ENCODE data around the gene KCNJ15. TPM values are rescaled to one million over a fixed set of nuclear protein-coding genes. Genes with fewer than 3 reads are reported as not detected.

Gene KCNJ15
- not detected for total RNA-seq

- Mint-ChIP-seq H3K36me3 (ENCODE audit: low read depth) (no peaks in the 10 kb centered on the region), H3K4me1 (no peaks in the 10 kb centered on the region), H3K27ac (no peak within 1 kb of the TSS), H3K27me3 (peaks cover 8% of the 10 kb centered on the region), H3K9me3 (no peaks in the 10 kb centered on the region), H3K4me3 (no peak within 1 kb of the TSS)
- DNase-seq: no peak
- CTCF ChIA-PET: no interaction called here
- POLR2A ChIA-PET: no interaction called here
Observed at GRCh38 chr21:38256599-38257302, at the start of gene KCNJ15. TSS of gene KCNJ15 (plus strand) at chr21:38256991. CDS start at chr21:38299262, 42,271 bp downstream.

- ChIA-PET POLR2A (no interaction called here), CTCF (interaction anchor here (1.3 kb wide), 1 partner anchor 49 kb away, joined by 3 read pairs; no protein-coding TSS in a partner anchor)
- Mint-ChIP-seq H3K27me3 (no peaks in the 10 kb centered on the region), H3K4me3 (no peak overlapping the region), H3K27ac (no peak overlapping the region), H3K4me1 (no peaks in the 10 kb centered on the region), H3K9me3 (no peaks in the 10 kb centered on the region), H3K36me3 (ENCODE audit: low read depth) (no peaks in the 10 kb centered on the region)
- no peak for DNase-seq
Observed at GRCh38 chr21:38208118-38208517, 48.7 kb upstream of the KCNJ15 start.

- POLR2A ChIA-PET: no interaction called here
- CTCF ChIA-PET: no interaction called here
- DNase-seq: no peak
- H3K27me3 Mint-ChIP-seq: no peaks in the 10 kb centered on the region
- H3K4me1 Mint-ChIP-seq: no peaks in the 10 kb centered on the region
- H3K36me3 Mint-ChIP-seq (ENCODE audit: low read depth): no peaks in the 10 kb centered on the region
- no peak overlapping the region for H3K27ac Mint-ChIP-seq
- H3K4me3 Mint-ChIP-seq: no peak overlapping the region
- H3K9me3 Mint-ChIP-seq: no peaks in the 10 kb centered on the region
Observed at GRCh38 chr21:38211321-38211720, 45.5 kb upstream of the KCNJ15 start.

- no peak for DNase-seq
- CTCF ChIA-PET: interaction anchor here (1.6 kb wide), 1 partner anchor 140 kb away, joined by 5 read pairs; no protein-coding TSS in a partner anchor
- no peaks in the 10 kb centered on the region for H3K4me1 Mint-ChIP-seq
- no peaks in the 10 kb centered on the region for H3K27me3 Mint-ChIP-seq
- no peak overlapping the region for H3K4me3 Mint-ChIP-seq
- no peak overlapping the region for H3K27ac Mint-ChIP-seq
- no peaks in the 10 kb centered on the region for H3K9me3 Mint-ChIP-seq
- POLR2A ChIA-PET: no interaction called here
- H3K36me3 Mint-ChIP-seq (ENCODE audit: low read depth): no peaks in the 10 kb centered on the region
Observed at GRCh38 chr21:38212706-38213105, 44.1 kb upstream of the KCNJ15 start.

DNA sequence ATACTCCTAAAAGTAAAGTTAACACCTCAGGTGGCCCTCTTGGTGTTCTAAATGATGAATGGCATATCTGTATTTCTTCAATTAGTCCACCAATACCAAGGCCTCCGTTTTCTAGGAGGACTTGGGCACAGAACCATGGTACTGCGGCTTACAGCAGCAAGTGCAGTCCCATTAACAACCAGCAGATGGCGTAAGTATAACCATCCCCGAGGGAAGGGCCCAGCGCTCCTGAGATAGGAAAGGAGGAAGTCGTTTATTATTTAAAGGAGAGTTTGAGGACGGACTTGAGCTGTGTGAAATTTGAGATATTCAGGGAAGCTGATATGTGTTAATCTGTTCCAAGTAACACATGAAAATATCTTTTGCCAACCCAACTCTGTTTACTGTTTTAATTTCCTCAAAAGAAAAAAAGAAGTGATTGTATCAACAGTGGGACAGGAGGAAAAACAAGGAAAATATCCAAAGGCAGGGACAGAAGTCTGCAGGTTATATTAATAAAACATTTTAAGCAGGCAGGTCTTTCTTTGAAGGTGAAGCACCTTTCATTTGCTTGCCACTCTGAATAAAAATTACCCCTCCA, 37.7 kb upstream of the KCNJ15 start:
- peak; percentile 49 for DNase-seq
- Mint-ChIP-seq H3K9me3 (peaks cover 7% of the 10 kb centered on the region), H3K4me3 (no peak overlapping the region), H3K4me1 (no peaks in the 10 kb centered on the region), H3K36me3 (ENCODE audit: low read depth) (peaks cover 3% of the 10 kb centered on the region), H3K27me3 (no peaks in the 10 kb centered on the region), H3K27ac (no peak overlapping the region)
- ChIA-PET CTCF (interaction anchor here (0.6 to 4.7 kb wide), 8 partner anchors 9 to 137 kb away, joined by 3 to 37 read pairs (median 4); no protein-coding TSS in a partner anchor), POLR2A (no interaction called here)

DNA sequence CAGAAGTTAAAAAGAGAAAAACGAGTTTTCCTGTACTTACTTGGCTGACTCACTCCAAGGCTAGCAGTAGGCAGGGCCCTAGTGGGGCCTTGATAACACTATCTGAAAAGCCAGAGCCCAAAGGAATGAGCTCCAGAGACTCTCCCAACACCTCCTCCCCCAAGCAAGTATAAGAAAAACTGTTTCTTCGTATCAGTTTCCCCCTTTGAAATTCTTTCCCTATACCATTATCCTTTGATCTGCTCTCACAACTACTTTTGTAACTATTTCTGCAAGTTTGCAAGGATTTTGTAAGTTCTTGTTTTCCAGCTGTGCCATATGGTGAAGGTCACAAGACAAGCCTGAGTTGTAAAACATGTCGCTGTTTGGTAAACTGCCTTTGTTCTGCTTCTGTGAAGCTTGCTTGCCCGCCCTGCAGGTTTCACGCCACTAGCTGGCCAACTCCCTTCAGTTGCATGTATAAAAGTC, 36.5 kb upstream of the KCNJ15 start:
- DNase-seq: no peak
- Mint-ChIP-seq H3K36me3 (ENCODE audit: low read depth) (peaks cover 3% of the 10 kb centered on the region), H3K4me3 (no peak overlapping the region)

DNA sequence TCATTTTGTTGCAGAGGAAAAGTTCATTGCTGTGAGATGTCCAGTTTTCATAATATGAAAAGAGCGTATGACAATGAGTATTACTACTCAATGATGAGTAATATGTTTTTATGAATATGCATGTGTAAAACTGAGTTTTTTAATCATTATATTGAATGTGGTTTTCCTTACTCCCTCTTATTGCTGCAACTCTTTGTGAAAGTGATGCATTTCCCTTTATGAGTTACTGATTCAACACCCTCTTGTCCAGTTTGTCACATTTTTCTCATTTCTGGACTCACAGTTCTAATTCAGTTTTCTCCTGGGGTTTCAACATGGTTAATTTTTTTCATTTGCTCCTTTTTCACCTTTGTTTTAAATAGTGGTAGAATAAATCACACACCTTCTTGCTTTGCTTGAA, 35.2 kb upstream of the KCNJ15 start:
- POLR2A ChIA-PET: no interaction called here
- H3K27me3 Mint-ChIP-seq: no peaks in the 10 kb centered on the region
- H3K27ac Mint-ChIP-seq: no peak overlapping the region
- peaks cover 3% of the 10 kb centered on the region for H3K36me3 Mint-ChIP-seq (ENCODE audit: low read depth)
- peaks cover 19% of the 10 kb centered on the region for H3K9me3 Mint-ChIP-seq
- DNase-seq: no peak
- no peaks in the 10 kb centered on the region for H3K4me1 Mint-ChIP-seq
- CTCF ChIA-PET: interaction anchor here (1.4 kb wide), 1 partner anchor 134 kb away, joined by 4 read pairs; no protein-coding TSS in a partner anchor
- no peak overlapping the region for H3K4me3 Mint-ChIP-seq

More for the DNA sequence above, 36.5 kb upstream of the KCNJ15 start:
- ChIA-PET CTCF (interaction anchor here (1.2 to 4.7 kb wide), 3 partner anchors 10 to 135 kb away, joined by 4 to 37 read pairs (median 4); no protein-coding TSS in a partner anchor), POLR2A (no interaction called here)
- H3K4me1 Mint-ChIP-seq: no peaks in the 10 kb centered on the region
- no peak overlapping the region for H3K27ac Mint-ChIP-seq
- no peaks in the 10 kb centered on the region for H3K27me3 Mint-ChIP-seq
- H3K9me3 Mint-ChIP-seq: peaks cover 12% of the 10 kb centered on the region

DNA sequence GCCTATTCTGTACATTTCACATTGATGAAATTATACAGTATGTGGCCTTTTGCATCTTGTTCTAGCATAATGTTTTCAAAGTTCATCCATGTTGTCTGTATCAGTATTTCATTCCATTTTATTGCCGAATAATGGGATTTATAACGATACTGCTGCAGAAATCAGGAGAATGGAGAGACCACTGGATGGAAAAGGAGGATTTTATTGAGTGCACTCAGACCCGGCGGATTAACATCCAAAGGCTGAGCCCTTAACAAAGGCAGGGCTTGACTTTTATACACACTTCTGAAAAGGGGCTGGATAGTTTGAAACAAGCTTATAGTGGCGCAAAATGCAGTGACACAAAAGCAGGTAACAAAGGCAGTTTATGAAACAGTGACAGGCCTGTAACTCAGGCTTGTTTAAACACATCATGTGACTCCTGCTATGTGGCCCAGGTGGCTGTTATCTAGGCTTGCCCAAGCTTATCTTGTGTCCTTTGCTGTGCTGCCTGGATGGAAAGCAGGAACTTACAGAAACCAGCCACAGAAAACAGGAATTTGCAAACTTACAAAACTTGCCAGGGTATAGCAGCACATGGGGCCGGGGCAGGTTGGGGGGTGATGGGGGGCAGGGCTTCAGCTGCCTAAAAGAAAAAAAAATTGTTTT, 32.8 kb upstream of the KCNJ15 start:
- no peak for DNase-seq
- CTCF ChIA-PET: interaction anchor here (2.7 kb wide), 1 partner anchor 128 kb away, joined by 7 read pairs; no protein-coding TSS in a partner anchor
- Mint-ChIP-seq H3K36me3 (ENCODE audit: low read depth) (peaks cover 3% of the 10 kb centered on the region), H3K27me3 (no peaks in the 10 kb centered on the region), H3K27ac (no peak overlapping the region), H3K9me3 (peaks cover 39% of the 10 kb centered on the region), H3K4me3 (no peak overlapping the region), H3K4me1 (no peaks in the 10 kb centered on the region)
- POLR2A ChIA-PET: no interaction called here

DNA sequence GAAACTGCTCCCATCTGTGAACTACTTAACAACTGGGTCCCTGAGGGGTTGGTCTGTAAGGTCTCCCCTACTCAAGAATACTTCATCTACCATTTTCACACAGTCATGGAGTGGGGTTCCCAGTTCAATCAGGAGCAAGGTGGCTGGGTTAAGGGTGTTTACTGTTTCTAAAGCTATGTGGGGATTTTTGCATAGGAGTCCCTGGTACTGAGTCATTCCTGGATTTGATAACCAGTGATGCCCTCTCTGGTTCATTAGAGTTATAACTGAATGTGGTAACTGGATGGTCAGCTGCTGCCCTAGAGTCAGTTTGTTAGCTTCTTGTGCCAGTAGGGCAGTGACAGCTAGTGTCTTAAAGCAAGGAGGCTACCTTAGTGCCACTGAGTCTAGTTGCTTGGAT, 29.4 kb upstream of the KCNJ15 start:
- Mint-ChIP-seq H3K4me1 (no peaks in the 10 kb centered on the region), H3K4me3 (no peak overlapping the region), H3K27ac (no peak overlapping the region), H3K9me3 (peaks cover 52% of the 10 kb centered on the region), H3K36me3 (ENCODE audit: low read depth) (peaks cover 3% of the 10 kb centered on the region), H3K27me3 (no peaks in the 10 kb centered on the region)
- ChIA-PET CTCF (no interaction called here), POLR2A (no interaction called here)
- no peak for DNase-seq

GRCh38 chr21:38228115-38228514, 28.7 kb upstream of the KCNJ15 start:
- CTCF ChIA-PET: no interaction called here
- H3K36me3 Mint-ChIP-seq (ENCODE audit: low read depth): peaks cover 3% of the 10 kb centered on the region
- H3K27ac Mint-ChIP-seq: no peak overlapping the region
- H3K9me3 Mint-ChIP-seq: peaks cover 53% of the 10 kb centered on the region
- H3K4me3 Mint-ChIP-seq: no peak overlapping the region
- no peak for DNase-seq
- no peaks in the 10 kb centered on the region for H3K4me1 Mint-ChIP-seq
- POLR2A ChIA-PET: no interaction called here
- H3K27me3 Mint-ChIP-seq: no peaks in the 10 kb centered on the region

- CTCF ChIA-PET: no interaction called here
- Mint-ChIP-seq H3K4me3 (no peak overlapping the region), H3K27ac (no peak overlapping the region), H3K36me3 (ENCODE audit: low read depth) (peaks cover 3% of the 10 kb centered on the region), H3K4me1 (no peaks in the 10 kb centered on the region), H3K27me3 (no peaks in the 10 kb centered on the region), H3K9me3 (peaks cover 50% of the 10 kb centered on the region)
- POLR2A ChIA-PET: no interaction called here
- DNase-seq: no peak
Observed at GRCh38 chr21:38228537-38228936, 28.3 kb upstream of the KCNJ15 start.

DNA sequence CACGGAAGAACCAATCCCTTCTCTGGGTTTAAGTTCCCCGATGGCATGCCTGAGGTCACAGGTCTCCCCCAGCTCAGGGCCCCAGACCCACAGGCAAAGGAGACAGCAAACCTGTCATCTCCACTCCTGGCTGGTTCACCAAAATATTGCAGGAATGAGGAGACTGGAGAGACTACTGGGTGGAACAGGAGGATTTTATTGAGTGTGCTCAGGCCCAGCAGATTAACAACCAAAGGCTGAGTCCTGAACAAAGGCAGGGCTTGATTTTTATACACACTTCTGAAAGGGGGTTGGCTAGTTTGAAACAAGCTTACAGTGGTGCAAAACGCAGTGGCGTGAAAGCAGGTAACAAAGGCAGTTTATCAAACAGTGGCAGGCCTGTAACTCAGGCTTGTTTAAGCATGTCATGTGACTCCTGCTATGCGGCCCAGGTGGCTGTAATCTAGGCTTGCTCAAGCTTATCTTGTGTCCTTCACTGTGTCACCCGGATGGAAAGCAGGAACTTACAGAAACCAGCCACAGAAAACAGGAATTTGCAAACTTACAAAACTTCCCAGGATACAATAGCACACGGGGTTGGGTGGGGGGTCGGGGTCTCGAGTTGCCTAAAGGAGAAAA, 27.4 kb upstream of the KCNJ15 start:
- H3K27me3 Mint-ChIP-seq: no peaks in the 10 kb centered on the region
- no peaks in the 10 kb centered on the region for H3K36me3 Mint-ChIP-seq (ENCODE audit: low read depth)
- POLR2A ChIA-PET: no interaction called here
- DNase-seq: no peak
- no peak overlapping the region for H3K27ac Mint-ChIP-seq
- no peaks in the 10 kb centered on the region for H3K4me1 Mint-ChIP-seq
- no peak overlapping the region for H3K4me3 Mint-ChIP-seq
- CTCF ChIA-PET: no interaction called here
- H3K9me3 Mint-ChIP-seq: peaks cover 45% of the 10 kb centered on the region

All from activated CD4-positive, alpha-beta memory T cell treated with anti-CD3 and anti-CD28 coated beads, Interleukin-2, amount 10 ng/mL, durations not matched to agents 7 days and 5 days (primary cell).